ENCODE data around the gene DAB2IP.

DNA sequence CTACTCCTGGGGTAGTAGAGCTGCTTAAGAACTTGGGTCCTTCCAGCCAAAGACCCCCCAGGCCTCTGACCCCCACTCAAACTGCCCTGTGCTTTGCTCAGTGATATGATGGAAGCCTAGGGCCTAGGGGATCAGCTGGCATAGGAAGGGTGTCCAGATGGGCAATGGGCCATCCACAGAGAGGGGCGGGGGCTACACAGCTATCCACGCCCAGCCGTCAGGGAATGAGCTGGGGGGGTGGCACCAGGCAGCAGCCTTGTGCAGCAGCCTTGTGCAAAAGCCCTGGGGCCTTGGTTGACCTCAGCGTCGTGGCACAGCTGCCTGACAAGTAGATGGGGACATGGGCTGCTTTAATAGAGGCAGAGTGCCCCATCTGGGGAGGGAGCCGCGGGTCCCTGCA is 43.2 kb downstream of the DAB2IP start:
- TF ChIP-seq, protein P1, sequence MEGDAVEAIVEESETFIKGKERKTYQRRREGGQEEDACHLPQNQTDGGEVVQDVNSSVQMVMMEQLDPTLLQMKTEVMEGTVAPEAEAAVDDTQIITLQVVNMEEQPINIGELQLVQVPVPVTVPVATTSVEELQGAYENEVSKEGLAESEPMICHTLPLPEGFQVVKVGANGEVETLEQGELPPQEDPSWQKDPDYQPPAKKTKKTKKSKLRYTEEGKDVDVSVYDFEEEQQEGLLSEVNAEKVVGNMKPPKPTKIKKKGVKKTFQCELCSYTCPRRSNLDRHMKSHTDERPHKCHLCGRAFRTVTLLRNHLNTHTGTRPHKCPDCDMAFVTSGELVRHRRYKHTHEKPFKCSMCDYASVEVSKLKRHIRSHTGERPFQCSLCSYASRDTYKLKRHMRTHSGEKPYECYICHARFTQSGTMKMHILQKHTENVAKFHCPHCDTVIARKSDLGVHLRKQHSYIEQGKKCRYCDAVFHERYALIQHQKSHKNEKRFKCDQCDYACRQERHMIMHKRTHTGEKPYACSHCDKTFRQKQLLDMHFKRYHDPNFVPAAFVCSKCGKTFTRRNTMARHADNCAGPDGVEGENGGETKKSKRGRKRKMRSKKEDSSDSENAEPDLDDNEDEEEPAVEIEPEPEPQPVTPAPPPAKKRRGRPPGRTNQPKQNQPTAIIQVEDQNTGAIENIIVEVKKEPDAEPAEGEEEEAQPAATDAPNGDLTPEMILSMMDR (conservative IDR thresholded peaks at IDR 0.05; ENCODE audit: low read depth in 2 of 2) = no peak
- TF ChIP-seq POLR2AphosphoS5 (IDR thresholded peaks at IDR 0.05; ENCODE audit: low read depth) (no peak), EZH2phosphoT487 (IDR thresholded peaks at IDR 0.05; ENCODE audit: unreplicated experiment) (no peak), EZH2 (IDR thresholded peaks at IDR 0.05; ENCODE audit: low read depth, unreplicated experiment) (no peak), NANOG (IDR thresholded peaks at IDR 0.05; ENCODE audit: borderline replicate concordance) (no peak), ZNF331 (CRISPR knock-in tag; IDR thresholded peaks at IDR 0.05; ENCODE audit: low read depth) (no peak), ZNF114 (CRISPR knock-in tag; IDR thresholded peaks at IDR 0.05) (no peak), CREB1 (CRISPR knock-in tag; IDR thresholded peaks at IDR 0.05; ENCODE audit: low read depth) (no peak), JUNB (IDR thresholded peaks at IDR 0.05; ENCODE audit: unreplicated experiment) (no peak)
- TF ChIP-seq, protein P2, sequence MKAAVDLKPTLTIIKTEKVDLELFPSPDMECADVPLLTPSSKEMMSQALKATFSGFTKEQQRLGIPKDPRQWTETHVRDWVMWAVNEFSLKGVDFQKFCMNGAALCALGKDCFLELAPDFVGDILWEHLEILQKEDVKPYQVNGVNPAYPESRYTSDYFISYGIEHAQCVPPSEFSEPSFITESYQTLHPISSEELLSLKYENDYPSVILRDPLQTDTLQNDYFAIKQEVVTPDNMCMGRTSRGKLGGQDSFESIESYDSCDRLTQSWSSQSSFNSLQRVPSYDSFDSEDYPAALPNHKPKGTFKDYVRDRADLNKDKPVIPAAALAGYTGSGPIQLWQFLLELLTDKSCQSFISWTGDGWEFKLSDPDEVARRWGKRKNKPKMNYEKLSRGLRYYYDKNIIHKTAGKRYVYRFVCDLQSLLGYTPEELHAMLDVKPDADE (IDR thresholded peaks at IDR 0.05) = no peak
- TF ChIP-seq, protein P3, sequence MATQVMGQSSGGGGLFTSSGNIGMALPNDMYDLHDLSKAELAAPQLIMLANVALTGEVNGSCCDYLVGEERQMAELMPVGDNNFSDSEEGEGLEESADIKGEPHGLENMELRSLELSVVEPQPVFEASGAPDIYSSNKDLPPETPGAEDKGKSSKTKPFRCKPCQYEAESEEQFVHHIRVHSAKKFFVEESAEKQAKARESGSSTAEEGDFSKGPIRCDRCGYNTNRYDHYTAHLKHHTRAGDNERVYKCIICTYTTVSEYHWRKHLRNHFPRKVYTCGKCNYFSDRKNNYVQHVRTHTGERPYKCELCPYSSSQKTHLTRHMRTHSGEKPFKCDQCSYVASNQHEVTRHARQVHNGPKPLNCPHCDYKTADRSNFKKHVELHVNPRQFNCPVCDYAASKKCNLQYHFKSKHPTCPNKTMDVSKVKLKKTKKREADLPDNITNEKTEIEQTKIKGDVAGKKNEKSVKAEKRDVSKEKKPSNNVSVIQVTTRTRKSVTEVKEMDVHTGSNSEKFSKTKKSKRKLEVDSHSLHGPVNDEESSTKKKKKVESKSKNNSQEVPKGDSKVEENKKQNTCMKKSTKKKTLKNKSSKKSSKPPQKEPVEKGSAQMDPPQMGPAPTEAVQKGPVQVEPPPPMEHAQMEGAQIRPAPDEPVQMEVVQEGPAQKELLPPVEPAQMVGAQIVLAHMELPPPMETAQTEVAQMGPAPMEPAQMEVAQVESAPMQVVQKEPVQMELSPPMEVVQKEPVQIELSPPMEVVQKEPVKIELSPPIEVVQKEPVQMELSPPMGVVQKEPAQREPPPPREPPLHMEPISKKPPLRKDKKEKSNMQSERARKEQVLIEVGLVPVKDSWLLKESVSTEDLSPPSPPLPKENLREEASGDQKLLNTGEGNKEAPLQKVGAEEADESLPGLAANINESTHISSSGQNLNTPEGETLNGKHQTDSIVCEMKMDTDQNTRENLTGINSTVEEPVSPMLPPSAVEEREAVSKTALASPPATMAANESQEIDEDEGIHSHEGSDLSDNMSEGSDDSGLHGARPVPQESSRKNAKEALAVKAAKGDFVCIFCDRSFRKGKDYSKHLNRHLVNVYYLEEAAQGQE (IDR thresholded peaks at IDR 0.05; ENCODE audit: unreplicated experiment) = no peak
- TF ChIP-seq, protein P4, sequence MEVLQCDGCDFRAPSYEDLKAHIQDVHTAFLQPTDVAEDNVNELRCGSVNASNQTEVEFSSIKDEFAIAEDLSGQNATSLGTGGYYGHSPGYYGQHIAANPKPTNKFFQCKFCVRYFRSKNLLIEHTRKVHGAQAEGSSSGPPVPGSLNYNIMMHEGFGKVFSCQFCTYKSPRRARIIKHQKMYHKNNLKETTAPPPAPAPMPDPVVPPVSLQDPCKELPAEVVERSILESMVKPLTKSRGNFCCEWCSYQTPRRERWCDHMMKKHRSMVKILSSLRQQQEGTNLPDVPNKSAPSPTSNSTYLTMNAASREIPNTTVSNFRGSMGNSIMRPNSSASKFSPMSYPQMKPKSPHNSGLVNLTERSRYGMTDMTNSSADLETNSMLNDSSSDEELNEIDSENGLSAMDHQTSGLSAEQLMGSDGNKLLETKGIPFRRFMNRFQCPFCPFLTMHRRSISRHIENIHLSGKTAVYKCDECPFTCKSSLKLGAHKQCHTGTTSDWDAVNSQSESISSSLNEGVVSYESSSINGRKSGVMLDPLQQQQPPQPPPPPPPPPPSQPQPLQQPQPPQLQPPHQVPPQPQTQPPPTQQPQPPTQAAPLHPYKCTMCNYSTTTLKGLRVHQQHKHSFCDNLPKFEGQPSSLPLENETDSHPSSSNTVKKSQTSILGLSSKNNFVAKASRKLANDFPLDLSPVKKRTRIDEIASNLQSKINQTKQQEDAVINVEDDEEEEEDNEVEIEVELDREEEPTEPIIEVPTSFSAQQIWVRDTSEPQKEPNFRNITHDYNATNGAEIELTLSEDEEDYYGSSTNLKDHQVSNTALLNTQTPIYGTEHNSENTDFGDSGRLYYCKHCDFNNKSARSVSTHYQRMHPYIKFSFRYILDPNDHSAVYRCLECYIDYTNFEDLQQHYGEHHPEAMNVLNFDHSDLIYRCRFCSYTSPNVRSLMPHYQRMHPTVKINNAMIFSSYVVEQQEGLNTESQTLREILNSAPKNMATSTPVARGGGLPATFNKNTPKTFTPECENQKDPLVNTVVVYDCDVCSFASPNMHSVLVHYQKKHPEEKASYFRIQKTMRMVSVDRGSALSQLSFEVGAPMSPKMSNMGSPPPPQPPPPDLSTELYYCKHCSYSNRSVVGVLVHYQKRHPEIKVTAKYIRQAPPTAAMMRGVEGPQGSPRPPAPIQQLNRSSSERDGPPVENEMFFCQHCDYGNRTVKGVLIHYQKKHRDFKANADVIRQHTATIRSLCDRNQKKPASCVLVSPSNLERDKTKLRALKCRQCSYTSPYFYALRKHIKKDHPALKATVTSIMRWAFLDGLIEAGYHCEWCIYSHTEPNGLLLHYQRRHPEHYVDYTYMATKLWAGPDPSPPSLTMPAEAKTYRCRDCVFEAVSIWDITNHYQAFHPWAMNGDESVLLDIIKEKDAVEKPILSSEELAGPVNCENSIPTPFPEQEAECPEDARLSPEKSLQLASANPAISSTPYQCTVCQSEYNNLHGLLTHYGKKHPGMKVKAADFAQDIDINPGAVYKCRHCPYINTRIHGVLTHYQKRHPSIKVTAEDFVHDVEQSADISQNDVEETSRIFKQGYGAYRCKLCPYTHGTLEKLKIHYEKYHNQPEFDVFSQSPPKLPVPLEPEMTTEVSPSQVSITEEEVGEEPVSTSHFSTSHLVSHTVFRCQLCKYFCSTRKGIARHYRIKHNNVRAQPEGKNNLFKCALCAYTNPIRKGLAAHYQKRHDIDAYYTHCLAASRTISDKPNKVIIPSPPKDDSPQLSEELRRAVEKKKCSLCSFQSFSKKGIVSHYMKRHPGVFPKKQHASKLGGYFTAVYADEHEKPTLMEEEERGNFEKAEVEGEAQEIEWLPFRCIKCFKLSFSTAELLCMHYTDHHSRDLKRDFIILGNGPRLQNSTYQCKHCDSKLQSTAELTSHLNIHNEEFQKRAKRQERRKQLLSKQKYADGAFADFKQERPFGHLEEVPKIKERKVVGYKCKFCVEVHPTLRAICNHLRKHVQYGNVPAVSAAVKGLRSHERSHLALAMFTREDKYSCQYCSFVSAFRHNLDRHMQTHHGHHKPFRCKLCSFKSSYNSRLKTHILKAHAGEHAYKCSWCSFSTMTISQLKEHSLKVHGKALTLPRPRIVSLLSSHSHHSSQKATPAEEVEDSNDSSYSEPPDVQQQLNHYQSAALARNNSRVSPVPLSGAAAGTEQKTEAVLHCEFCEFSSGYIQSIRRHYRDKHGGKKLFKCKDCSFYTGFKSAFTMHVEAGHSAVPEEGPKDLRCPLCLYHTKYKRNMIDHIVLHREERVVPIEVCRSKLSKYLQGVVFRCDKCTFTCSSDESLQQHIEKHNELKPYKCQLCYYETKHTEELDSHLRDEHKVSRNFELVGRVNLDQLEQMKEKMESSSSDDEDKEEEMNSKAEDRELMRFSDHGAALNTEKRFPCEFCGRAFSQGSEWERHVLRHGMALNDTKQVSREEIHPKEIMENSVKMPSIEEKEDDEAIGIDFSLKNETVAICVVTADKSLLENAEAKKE (CRISPR knock-in tag; IDR thresholded peaks at IDR 0.05) = no peak

Measured in GM23338 (cell line).